GM12874 (cell line): ENCODE results near the gene NBAS.

Experiments
- CTCF ChIP-seq: IDR thresholded peaks from 2 replicates; pipeline ENCODE4 v1.5.1; 2011; ENCODE audit warnings: low read depth, mild to moderate bottlenecking, control low read depth, low read length, moderate library complexity; ENCODE audit not compliant: insufficient read depth

NBAS gene

GRCh38 chr2:15242936-15243461 is 318.1 kb downstream of the NBAS start:
- no peak for TF ChIP-seq CTCF

GRCh38 chr2:15241929-15242328 is 319.2 kb downstream of the NBAS start:
- no peak for TF ChIP-seq CTCF

- TF ChIP-seq CTCF, result no peak
Observed at GRCh38 chr2:15241201-15241600, 319.9 kb downstream of the NBAS start.

GRCh38 chr2:15238028-15238427 is 323.1 kb downstream of the NBAS start:
- TF ChIP-seq CTCF, result no peak

GRCh38 chr2:15230599-15231192 is 330.4 kb downstream of the NBAS start:
- no peak for TF ChIP-seq CTCF

- TF ChIP-seq CTCF, result no peak
Observed at GRCh38 chr2:15226661-15227060, 334.5 kb downstream of the NBAS start.

GRCh38 chr2:15225131-15225530 is 336.0 kb downstream of the NBAS start:
- no peak for TF ChIP-seq CTCF
